GM12878 (cell line): Measurements from ENCODE around the gene UBE3D. TPM values are rescaled to one million over a fixed set of nuclear protein-coding genes. Genes with fewer than 3 reads are reported as not detected.

Experiments
- ATAC-seq: fragments of 200-7000 bp; cut with Tn5 transposase; 3 replicates; pipeline ENCODE4 v1.9.1; 2020; ENCODE audit warnings: mild to moderate bottlenecking, moderate library complexity
- BruUV-seq: library from RNA; stranded (reverse); fragments of 400-500 nt; replicated peaks from 2 replicates; lab custom pipeline; 2021; lab: Mats Ljungman, UMichigan
- CTCF ChIA-PET: fragments of 300-600 bp; sonication (Branson Sonifier 250); formaldehyde crosslinking; extraction: SDS; loops from one replicate; lab custom pipeline; 2021; ENCODE audit warnings: inconsistent platforms; lab: Yijun Ruan, JAX
- POLR2A ChIA-PET: fragments of 350-600 bp; formaldehyde crosslinking; extraction: SDS; loops from one replicate; lab custom pipeline; 2021; ENCODE audit warnings: inconsistent platforms; lab: Charles Lee
- RAD21 ChIA-PET: fragments of 300-600 bp; sonication (Branson Sonifier 250); formaldehyde crosslinking; loops from one replicate; lab custom pipeline; 2023; ENCODE audit warnings: antibody characterized with exemption; ENCODE audit not compliant: unreplicated experiment; lab: Charles Lee
- SMC1A ChIA-PET: fragments of 300-600 bp; sonication (Branson Sonifier 250); formaldehyde crosslinking; loops from one replicate; lab custom pipeline; 2023; ENCODE audit not compliant: unreplicated experiment, uncharacterized antibody; lab: Charles Lee
- DNase-seq: peaks from one replicate; pipeline ENCODE4 v3.0.0-alpha.2; 2011; ENCODE audit warnings: low read depth, low spot score
- FAIRE-seq: peaks from 3 replicates; lab custom pipeline; 2011; peaks lifted over from hg19 to GRCh38; lab: Jason Lieb, UNC
- H2AFZ ChIP-seq: 2 replicates; pipeline ENCODE4 v1.6.0; 2011; ENCODE audit warnings: low read depth, low read length, control low read depth; ENCODE audit not compliant: control insufficient read depth
- H3K27ac ChIP-seq: 2 replicates; pipeline ENCODE4 v1.5.1; 2011; ENCODE audit warnings: control low read depth; ENCODE audit not compliant: control insufficient read depth, insufficient read depth
- H3K27me3 ChIP-seq, 2 experiments: replicated peaks in 1 of 2; 2 replicates each; pipeline versions ENCODE4 v1.6.0 to v1.6.1; 2011; ENCODE audit warnings: low read length in 1 of 2; ENCODE audit not compliant: control insufficient read depth in 2 of 2, insufficient read depth in 2 of 2
- H3K36me3 ChIP-seq, 2 experiments: 2 replicates each; pipeline ENCODE4 v1.5.1; 2011; ENCODE audit warnings: low read length in 1 of 2; ENCODE audit not compliant: control insufficient read depth in 2 of 2, insufficient read depth in 2 of 2
- H3K4me1 ChIP-seq: 2 replicates; pipeline ENCODE4 v1.6.1; 2011; ENCODE audit warnings: mild to moderate bottlenecking, low read length, moderate library complexity, mixed read lengths; ENCODE audit not compliant: control insufficient read depth, insufficient read depth
- H3K4me2 ChIP-seq: 2 replicates; pipeline ENCODE4 v1.6.0; 2011; ENCODE audit warnings: control low read depth; ENCODE audit not compliant: control insufficient read depth, insufficient read depth
- H3K4me3 ChIP-seq: fragments of 200-600 bp; sonication (generic); 2 replicates; pipeline ENCODE4 v1.5.1; 2016
- H3K79me2 ChIP-seq: 2 replicates; pipeline ENCODE4 v1.6.0; 2011; ENCODE audit warnings: low read length; ENCODE audit not compliant: control insufficient read depth, insufficient read depth
- H3K9ac ChIP-seq: 2 replicates; pipeline ENCODE4 v1.8.0; 2011; ENCODE audit warnings: low read length, control low read depth, mixed read lengths; ENCODE audit not compliant: control insufficient read depth, insufficient read depth
- H3K9me3 ChIP-seq: replicated peaks from 3 replicates; pipeline ENCODE4 v1.5.1; 2011; ENCODE audit warnings: mild to moderate bottlenecking, low read length; ENCODE audit not compliant: control insufficient read depth, insufficient read depth
- H4K20me1 ChIP-seq: 2 replicates; pipeline ENCODE4 v1.6.0; 2011; ENCODE audit not compliant: control insufficient read depth, insufficient read depth
- BHLHE40 ChIP-seq, 2 experiments: fragments of 450-650 bp in 1 of 2; IDR thresholded peaks; 2 replicates each; pipeline ENCODE4 v1.6.1; 2011 to 2017; ENCODE audit warnings: low read depth in 2 of 2, borderline replicate concordance in 1 of 2, improper control_type of control experiment in 1 of 2, low read length in 1 of 2, mild to moderate bottlenecking in 1 of 2
- CBFB ChIP-seq: IDR thresholded peaks from 2 replicates; pipeline ENCODE4 v1.6.1; 2016; ENCODE audit warnings: antibody characterized with exemption, low read depth
- CBX3 ChIP-seq: fragments of 200-600 bp; sonication (generic); IDR thresholded peaks from 2 replicates; pipeline ENCODE4 v1.6.1; 2016; ENCODE audit warnings: low read depth, borderline replicate concordance
- EP300 ChIP-seq, 2 experiments: fragments of 150-350 bp in 1 of 2; IDR thresholded peaks; 2 replicates each; pipeline ENCODE4 v1.6.1; 2011 to 2012; ENCODE audit warnings: low read depth in 2 of 2, low read length in 2 of 2, borderline replicate concordance in 1 of 2, improper control_type of control experiment in 1 of 2, inconsistent platforms in 1 of 2; ENCODE audit not compliant: control insufficient read depth in 1 of 2
- GATAD2B ChIP-seq: fragments of 450-650 bp; conservative IDR thresholded peaks from 2 replicates; pipeline ENCODE4 v1.6.1; 2017; ENCODE audit warnings: low read depth, mild to moderate bottlenecking, moderate library complexity
- HDAC2 ChIP-seq: fragments of 200-600 bp; sonication (generic); IDR thresholded peaks from 2 replicates; pipeline ENCODE4 v1.6.1; 2017
- RAD21 ChIP-seq: IDR thresholded peaks from 2 replicates; pipeline ENCODE4 v1.6.1; 2011; ENCODE audit warnings: mild to moderate bottlenecking, low read depth, low read length, moderate library complexity; ENCODE audit not compliant: insufficient read depth
- REST ChIP-seq: IDR thresholded peaks from 2 replicates; pipeline ENCODE4 v1.6.1; 2012; ENCODE audit warnings: mild to moderate bottlenecking, low read depth, low read length
- SMAD1 ChIP-seq: fragments of 450-650 bp; IDR thresholded peaks from 2 replicates; pipeline ENCODE4 v1.6.1; 2018; ENCODE audit warnings: mild to moderate bottlenecking, low read depth; ENCODE audit not compliant: partially characterized antibody
- USF1 ChIP-seq: IDR thresholded peaks from 2 replicates; pipeline ENCODE4 v1.6.1; 2011; ENCODE audit warnings: borderline replicate concordance, low read depth, mild to moderate bottlenecking, moderate library complexity, mixed read lengths, low read length; ENCODE audit not compliant: insufficient read depth; ENCODE audit errors: extremely low read length
- ZNF592 ChIP-seq: fragments of 450-650 bp; IDR thresholded peaks from 2 replicates; pipeline ENCODE4 v1.6.1; 2017; ENCODE audit warnings: mild to moderate bottlenecking, moderate library complexity
- ZSCAN29 ChIP-seq: fragments of 450-650 bp; IDR thresholded peaks from 2 replicates; pipeline ENCODE4 v1.6.1; 2017; ENCODE audit warnings: mild to moderate bottlenecking, moderate library complexity
- whole genome bisulfite sequencing: methylation state at CpG from one replicate; pipeline ENCODE4 v1.1.6; 2016; ENCODE audit warnings: low lambda C conversion rate; ENCODE audit not compliant: insufficient replicate concordance, insufficient coverage; ENCODE audit errors: missing lambda C conversion rate; 5-methylcytosine and 5-hydroxymethylcytosine counted together
- in situ Hi-C: fragments of 300-500 bp; cut with MboI; formaldehyde crosslinking; loops from 9 replicates; pipeline ENCODE4 v1.14.3; 2018; ENCODE audit warnings: mixed read lengths
- intact Hi-C: fragments of 100-400 bp; cut with micrococcal nuclease; formaldehyde crosslinking; loops from one replicate; pipeline ENCODE4 v1.14.2; 2022; ENCODE audit not compliant: unreplicated experiment
- polyA plus RNA-seq, 11 experiments: library from polyadenylated mRNA; depleted of rRNA in 4 of 11; unstranded in 6 of 11; stranded (reverse) in 5 of 11; fragments of >200 nt; fragmentation: Nextera tagmentation in 4 of 11; fragmentation: Illumina TruSeq in 1 of 11; extraction: Ambion mirVana in 4 of 11; extraction: Trizol in 1 of 11; gene quantifications; 1 replicate in 1 of 11; 2 replicates in 10 of 11; pipeline versions ENCODE4 v1.2.1 to v1.2.3, GENCODE V29; 2011 to 2016; ENCODE audit warnings: inconsistent platforms in 2 of 11, missing spikeins in 2 of 11, low read depth in 1 of 11
- total RNA-seq, 4 experiments: library from RNA; depleted of rRNA in 3 of 4; stranded (reverse); fragments of >200 nt in 3 of 4; fragmentation: Illumina TruSeq in 1 of 4; extraction: Trizol in 1 of 4; gene quantifications; 2 replicates each; pipeline versions ENCODE4 v1.2.1 to v1.2.3, GENCODE V29; 2013 to 2021

The UBE3D gene
- total and polyA plus RNA-seq, 10 of the 15 experiments (the other 5 are each of a cell fraction or from before 2014, with no cell fraction given), result 4.3 to 9.0 (median 7.5) TPM

- SMC1A ChIA-PET, result no interaction called here
- FAIRE-seq, result no peak
- in situ Hi-C loops, result no loop called here
- TF ChIP-seq USF1, result no peak
- no peak for TF ChIP-seq REST
- TF ChIP-seq CBX3, result no peak
- TF ChIP-seq BHLHE40 (IDR thresholded peaks at IDR 0.05; ENCODE audit: borderline replicate concordance in 1 of 2, low read depth in 2 of 2, low read length in 1 of 2), result no peak
- no peak for TF ChIP-seq CBFB
- no peak for TF ChIP-seq SMAD1
- no peak for TF ChIP-seq ZNF592
- no peak for TF ChIP-seq ZSCAN29
- TF ChIP-seq RAD21, result no peak
- TF ChIP-seq EP300 (IDR thresholded peaks at IDR 0.05; ENCODE audit: borderline replicate concordance in 1 of 2, control insufficient read depth in 1 of 2, low read depth in 2 of 2, low read length in 2 of 2), result no peak
- TF ChIP-seq GATAD2B, result no peak
- TF ChIP-seq HDAC2, result no peak
These were observed 59.3 kb downstream of the UBE3D start for GRCh38 chr6:83006270-83006905.

More at GRCh38 chr6:83006270-83006905, 59.3 kb downstream of the UBE3D start:
- H3K4me2 ChIP-seq, result no peak overlapping the region
- no peaks in the 10 kb centered on the region for H3K36me3 ChIP-seq
- H3K9ac ChIP-seq, result no peak overlapping the region
- no peaks in the 10 kb centered on the region for H3K4me1 ChIP-seq
- no peaks in the 10 kb centered on the region for H4K20me1 ChIP-seq
- intact Hi-C loops, result no loop called here
- POLR2A ChIA-PET, result no interaction called here
- BruUV-seq, result no TSS peak
- no peaks in the 10 kb centered on the region for H3K9me3 ChIP-seq
- DNase-seq (no peak), ATAC-seq (no peak)
- no peak overlapping the region for H3K27ac ChIP-seq
- WGBS, result 100% methylated on average over 2 of the region's 2 CpGs
- RAD21 ChIA-PET, result no interaction called here
- no peaks in the 10 kb centered on the region for H3K27me3 ChIP-seq
- H3K79me2 ChIP-seq, result no peaks in the 10 kb centered on the region
- CTCF ChIA-PET, result no interaction called here
- H2AFZ ChIP-seq, result no peak overlapping the region
- no peak overlapping the region for H3K4me3 ChIP-seq
